GM18861 (cell line): ENCODE data around the gene IPO4.
"Not testable (repeated sequence)": the region's sequence is repeated elsewhere in the genome, so short reads cannot be mapped to it uniquely, and the experiment has no call there.

Source experiments
- ATAC-seq: cut with Tn5 transposase; IDR thresholded peaks from one replicate; pipeline ENCODE4 v1.9.1; 2021; ENCODE audit not compliant: unreplicated experiment

Gene IPO4

DNA sequence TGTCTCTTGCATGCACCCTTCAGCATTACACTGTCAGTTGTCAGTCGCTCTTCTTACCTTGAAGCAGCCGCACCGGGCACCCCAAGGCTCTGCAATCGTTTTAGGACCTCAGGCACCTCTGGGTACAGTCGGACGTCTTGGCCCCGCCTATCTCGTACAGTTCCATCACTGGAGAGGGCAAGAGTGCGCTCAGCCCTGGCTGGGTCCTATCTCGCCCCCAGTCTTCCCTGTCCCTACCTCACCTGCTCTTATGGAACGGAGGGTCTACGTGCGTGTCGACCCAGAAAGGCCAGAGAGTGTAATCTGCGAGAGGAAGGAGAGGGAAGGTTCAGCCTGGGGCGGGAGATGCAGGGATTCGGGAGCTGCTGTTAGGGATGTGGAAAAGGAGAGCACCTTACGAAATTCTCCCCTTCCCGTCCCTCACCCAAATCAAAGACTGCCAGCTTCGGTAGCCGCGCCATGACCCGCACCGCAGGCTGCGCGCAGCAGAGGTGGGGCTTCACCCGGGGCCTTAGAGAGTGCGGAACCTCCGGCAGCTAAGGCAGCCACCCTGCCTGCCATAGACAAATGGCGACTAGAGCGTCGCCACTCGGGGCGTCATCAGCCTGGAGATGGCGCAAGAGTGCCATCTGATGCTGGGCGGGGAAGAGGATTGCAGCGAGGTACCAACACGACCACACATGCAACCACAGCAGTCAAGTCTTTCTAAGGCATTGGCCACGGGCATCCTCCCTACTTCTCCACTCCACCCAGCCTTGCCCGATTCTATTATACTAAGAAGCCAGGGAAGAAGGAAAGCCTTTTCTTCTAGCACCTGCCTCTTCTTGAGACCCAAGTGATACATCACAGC is 27.1 kb upstream of the IPO4 start, which contains the start of gene MDP1:
Gene MDP1 (minus strand): TSS at position 572 of the 850 bp plus-strand sequence. CDS start 111 bp downstream, at position 461.
- peak; percentile 61 for ATAC-seq

DNA sequence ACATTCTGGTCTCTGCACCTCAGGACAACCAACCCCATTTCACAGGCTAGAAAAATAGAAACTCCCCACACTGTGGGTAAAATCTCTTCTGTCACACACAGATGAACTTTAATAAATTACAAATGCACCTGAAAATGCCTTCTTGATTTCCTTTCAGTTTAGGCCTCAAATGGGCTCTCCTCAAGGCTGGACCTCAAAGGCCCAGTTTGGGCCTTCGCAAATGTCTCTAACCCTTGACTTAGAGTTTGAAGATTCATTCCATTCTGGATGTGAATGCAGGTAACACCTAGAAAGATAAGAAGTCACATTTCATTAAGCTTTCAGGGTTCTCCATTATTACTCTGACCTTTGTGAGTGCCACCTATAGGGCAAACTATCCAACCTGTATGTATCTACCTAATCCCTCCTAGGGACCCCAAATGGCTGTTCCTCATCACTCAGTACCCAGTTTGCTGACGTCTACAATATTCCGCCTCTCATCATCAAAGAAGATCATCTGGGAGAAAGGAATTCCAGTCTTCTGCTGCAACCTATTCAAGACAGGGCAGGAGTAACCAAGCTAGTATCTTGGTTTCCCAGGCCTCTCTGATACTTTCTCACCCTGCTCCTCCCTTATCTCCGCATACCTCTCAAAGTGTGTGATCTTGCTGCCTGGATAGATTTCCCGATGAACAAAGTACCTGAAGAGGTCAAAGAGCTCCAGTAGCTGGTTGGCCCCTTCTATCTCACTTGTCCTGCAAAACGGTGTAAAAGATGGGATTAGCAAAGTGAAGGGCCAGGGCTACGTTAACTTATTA is 25.4 kb upstream of the IPO4 start:
- ATAC-seq: no peak

GRCh38 chr14:24212924-24213865 is 24.6 kb upstream of the IPO4 start, which contains the start of gene CHMP4A:
Gene CHMP4A (minus strand): TSS chr14:24213488. CDS start chr14:24213439, 49 bp downstream.
- ATAC-seq: peak; percentile 68

DNA sequence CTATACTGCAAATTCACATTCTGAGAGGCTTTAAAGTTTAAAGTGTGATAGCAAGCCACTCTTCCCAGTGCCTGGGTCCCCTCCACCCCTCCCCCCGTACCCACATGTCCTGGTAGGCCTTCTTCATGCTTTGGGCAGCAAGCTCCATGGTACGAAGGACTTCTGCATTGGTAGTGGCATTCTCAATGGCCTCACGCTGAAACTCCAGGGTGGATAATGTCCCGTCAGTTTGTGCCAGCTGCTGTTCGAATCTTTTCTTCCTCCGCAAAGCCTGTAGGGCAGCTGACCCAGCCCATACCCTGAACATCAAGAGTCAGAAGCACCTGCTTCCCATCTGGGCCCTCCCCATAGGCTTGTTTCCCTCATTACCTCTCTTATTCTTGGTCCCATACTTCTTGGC is 22.7 kb upstream of the IPO4 start:
- no peak for ATAC-seq

GRCh38 chr14:24207625-24208024 is 19.0 kb upstream of the IPO4 start:
- ATAC-seq: no peak

DNA sequence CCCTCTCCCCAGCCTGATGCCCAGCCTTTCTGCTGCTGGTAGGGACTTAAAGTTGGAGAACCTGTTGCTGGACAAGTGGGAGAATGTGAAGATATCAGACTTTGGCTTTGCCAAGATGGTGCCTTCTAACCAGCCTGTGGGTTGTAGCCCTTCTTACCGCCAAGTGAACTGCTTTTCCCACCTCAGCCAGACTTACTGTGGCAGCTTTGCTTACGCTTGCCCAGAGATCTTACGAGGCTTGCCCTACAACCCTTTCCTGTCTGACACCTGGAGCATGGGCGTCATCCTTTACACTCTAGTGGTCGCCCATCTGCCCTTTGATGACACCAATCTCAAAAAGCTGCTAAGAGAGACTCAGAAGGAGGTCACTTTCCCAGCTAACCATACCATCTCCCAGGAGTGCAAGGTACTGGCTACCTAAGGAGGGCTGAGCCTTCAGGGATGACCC is 18.5 kb upstream of the IPO4 start:
- ATAC-seq: no peak

DNA sequence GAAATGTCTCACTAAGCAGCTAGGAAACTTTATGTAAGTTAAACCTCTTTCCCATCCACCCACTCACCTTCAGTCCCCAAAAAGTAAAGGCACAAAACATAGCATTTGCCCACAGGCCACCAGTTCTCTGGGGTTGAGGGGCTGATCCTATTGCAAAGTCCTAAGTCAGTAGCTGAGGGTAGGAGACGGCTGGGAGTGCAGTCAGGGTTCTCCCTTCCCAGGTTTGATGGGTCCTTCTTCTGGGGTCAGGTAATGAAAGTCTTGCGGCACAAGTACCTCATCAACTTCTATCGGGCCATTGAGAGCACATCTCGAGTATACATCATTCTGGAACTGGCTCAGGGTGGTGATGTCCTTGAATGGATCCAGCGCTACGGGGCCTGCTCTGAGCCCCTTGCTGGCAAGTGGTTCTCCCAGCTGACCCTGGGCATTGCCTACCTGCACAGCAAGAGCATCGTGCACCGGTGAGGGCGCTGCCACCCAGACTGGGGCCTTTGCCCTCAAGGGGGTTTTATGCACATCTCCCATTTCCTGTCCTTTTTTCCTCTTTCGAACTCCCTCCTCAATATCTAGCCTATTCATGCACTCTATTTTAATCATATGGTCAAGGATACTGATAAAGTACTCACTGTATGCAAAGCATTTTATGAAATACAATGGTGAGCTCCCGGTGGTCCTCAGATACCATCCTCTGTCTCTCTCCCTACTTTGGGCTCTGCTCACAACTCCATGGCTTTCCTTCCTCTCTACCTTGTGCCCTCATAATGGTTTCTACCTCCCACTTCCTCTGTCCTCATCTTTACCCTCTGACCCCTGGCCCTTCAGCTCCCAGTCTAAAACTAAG is 17.9 kb upstream of the IPO4 start:
- no peak for ATAC-seq

- ATAC-seq: no peak
These were observed 15.8 kb upstream of the IPO4 start for GRCh38 chr14:24204163-24205146.

DNA sequence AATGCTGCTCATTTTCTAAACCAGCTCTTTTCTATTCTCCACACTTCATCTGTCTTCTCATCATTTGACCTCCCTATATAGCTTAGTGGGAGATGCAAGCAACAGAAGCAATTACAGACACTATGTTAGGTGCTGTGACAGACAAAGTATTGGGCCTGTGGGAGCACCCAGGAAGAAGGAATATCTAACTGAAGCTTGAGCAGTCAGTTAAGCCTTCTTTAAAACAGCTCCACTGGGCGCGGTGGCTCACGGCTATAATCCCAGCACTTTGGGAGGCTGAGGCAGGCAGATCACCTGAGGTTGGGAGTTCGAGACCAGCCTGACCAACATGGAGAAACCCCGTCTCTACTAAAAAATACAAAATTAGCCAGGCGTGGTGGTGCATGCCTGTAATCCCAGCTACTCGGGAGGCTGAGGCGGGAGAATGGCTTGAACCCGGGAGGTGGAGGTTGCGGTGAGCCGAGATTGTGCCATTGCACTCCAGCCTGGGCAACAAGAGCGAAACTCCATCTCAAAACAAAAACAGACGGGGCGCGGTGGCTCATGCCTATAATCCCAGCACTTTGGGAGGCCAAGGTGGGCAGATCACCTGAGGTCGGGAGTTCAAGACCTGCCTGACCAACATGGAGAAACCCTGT is 14.8 kb upstream of the IPO4 start:
- not testable (repeated sequence) for ATAC-seq

DNA sequence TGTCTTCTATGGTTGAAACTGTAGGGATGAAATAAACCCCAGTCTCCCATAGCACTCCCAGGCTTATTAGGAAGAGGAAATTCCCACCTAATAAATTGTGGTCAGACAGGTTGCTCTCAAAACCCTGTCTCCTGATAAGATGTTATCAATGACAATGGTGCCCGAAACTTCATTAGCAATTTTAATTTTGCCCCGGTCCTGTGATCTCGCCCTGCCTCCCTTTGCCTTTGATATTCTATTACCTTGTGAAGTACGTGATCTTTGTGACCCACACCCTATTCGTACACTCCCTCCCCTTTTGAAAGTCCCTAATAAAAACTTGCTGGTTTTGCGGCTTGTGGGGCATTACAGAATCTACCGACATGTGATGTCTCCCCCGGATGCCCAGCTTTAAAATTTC is 13.9 kb upstream of the IPO4 start:
- not testable (repeated sequence) for ATAC-seq

DNA sequence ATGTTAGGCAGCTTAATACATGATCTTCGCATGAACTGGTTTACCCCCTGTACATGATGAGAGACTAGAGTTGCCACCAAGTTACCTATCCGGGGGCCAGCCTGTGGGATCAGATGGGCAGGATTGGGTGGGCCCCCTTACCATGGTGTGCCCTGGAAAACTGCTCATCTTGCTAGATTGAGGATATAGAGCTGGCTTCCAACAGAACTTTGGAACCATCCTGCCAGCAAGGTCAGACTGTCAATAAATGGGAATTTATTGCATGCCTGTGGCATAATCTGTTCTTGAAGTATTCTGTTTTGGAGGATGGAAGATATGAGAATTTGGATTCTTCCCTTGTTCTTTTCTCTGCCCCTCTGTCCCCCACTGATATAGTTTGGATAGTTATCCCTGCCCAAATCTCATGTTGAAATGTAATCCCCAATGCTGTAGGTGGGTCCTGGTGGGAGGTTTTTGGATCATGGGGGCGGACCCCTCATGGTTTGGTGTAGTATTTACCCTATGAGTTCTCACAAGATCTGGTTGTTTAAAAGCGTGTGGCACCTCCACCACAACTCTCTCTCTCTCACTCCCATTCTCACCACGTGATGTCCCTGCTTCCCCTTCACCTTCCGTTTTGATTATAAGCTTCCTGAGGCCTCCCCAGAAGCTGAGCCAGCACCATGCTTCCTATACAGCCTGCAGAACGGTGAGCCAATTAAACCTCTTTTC is 10.4 kb upstream of the IPO4 start:
- no peak for ATAC-seq

DNA sequence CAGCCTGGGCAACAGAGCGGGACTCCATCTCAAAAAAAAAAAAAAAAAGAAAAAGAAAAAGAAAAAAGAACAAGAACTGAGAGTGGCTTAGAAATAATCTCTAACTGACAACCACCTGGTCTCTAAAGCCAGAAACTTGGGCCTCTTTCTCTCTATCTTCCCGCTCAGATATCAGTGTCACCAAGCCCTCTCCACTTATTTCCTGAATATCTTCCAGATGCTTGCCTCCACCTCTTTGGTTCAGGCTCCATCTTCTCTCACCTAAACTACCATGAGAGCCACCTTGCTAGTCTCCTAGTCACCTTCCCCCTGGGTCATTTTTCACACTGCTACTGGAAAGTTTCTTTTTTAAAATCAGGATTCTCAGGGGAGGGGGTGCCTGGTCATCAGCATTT is 8.4 kb upstream of the IPO4 start:
- no peak for ATAC-seq

DNA sequence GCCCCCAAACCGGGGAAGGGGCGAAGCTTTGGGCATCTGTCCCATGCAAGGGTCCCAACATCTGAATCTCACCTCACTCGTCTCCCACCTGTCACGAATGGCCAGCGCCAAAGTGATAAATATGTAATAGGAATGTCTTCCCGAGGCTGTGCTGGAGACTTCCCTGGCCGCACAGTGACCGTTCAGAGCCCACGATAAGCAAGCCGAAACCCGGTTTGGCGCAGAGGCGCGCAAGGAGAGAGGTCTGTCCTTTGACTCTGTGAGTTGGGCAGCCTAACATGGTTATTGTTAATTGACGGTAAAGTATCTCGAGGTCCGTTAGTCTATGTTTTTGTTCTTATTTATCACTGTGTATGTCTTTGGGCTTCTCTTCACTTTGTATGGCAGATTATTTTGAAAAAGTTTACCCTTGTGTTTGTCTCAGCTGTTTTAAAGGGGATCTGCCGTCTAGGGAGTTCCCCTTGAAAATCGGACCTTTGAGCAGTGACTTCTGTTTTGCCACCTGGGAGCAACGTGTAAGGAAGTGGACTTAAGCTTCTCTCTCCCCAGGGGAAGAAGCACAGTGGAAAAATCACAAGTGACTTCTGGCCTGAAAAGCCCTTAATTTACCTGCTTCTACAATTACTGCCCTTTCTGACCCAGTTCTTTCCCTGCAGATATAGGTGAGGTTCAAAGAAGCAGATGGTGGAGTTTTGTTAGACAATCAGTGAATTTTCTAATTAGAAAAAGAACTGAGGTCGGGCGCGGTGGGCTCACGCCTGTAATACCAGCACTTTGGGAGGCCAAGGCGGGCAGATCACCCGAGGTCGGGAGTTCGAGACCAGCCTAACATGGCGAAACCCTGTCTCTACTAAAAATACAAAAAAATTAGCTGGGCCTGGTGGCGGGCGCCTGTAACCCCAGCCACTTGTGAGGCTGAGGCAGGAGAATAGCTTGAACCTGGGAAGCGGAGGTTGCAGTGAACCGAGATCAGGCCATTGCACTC is 7.7 kb upstream of the IPO4 start:
- peak; percentile 7 for ATAC-seq

DNA sequence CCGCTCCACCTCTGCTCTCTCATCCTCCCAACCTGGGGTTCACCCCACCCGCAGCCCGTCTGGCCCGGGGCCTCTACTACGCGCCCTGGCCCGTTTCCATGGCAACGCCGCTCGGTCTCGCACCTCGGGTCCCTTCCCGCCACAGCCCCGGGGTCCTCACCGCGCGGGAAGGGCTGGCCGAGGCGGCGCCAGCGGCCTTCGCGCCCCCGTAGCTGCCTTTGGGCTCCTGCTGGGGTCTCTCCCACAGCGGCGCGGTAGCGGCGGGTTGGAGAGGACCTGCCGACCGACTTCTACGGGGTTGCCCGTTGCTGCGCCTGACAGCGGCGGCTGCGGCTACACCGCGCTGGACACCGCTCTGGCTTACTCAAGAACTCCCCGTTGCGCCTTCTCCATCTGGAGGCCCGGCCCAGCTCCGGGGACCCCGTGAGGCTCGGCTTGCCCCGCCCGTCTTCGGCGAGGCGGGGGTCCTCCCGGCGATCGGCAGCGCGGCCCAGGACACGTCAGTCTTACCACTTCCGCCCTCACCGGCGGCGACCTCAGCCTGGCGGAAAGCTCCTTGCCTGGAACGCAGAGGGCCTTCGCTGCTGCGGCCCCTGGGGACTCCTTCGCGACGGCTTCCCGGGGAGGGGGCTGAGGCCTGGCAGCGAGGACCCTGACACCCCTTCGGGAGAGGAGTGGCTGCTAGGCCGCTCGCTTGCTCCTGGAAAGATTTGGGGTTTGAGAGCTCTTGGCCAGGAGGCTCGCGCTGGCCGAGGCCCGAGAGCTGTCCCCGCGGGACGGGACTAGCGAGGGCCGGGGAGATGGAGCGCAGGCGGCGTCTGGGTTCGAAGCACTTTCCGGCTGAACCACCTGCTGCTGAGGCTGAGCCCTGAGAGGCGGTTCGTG is 6.8 kb upstream of the IPO4 start, which contains the start of gene TM9SF1:
Gene TM9SF1 (minus strand): TSS at position 256 of the 885 bp plus-strand sequence. CDS start 422 bp downstream, outside the sequence.
- ATAC-seq: peak; percentile 78

- ATAC-seq: no peak
These were observed 6.2 kb upstream of the IPO4 start for GRCh38 chr14:24194873-24195185.
